H1 (cell line): Measurements from ENCODE around the gene KRTAP4-7. TPM values are rescaled to one million over a fixed set of nuclear protein-coding genes. Genes with fewer than 3 reads are reported as not detected.

ENCODE experiments used
- CTCF ChIA-PET: fragments of 300-600 bp; sonication (Branson Sonifier 250); formaldehyde crosslinking; loops from one replicate; lab custom pipeline; 2021; ENCODE audit not compliant: partially characterized antibody; lab: Charles Lee
- POLR2A ChIA-PET: fragments of 300-600 bp; sonication (Branson Sonifier 250); formaldehyde crosslinking; loops from one replicate; lab custom pipeline; 2021; ENCODE audit warnings: inconsistent platforms; ENCODE audit not compliant: partially characterized antibody; lab: Charles Lee
- DNase-seq, 2 experiments: peaks; one replicate each; pipeline versions ENCODE4 v3.0.0 to v3.0.0-alpha.2; 2010 to 2022; ENCODE audit warnings: low spot score in 2 of 2, low read depth in 1 of 2, mixed read lengths in 1 of 2
- FAIRE-seq: peaks from 2 replicates; lab custom pipeline; 2011; peaks lifted over from hg19 to GRCh38; lab: Jason Lieb, UNC
- H2AFZ ChIP-seq: 2 replicates; pipeline ENCODE4 v1.8.1; 2012; ENCODE audit warnings: low read length, inconsistent platforms
- H2AK5ac ChIP-seq: 2 replicates; pipeline ENCODE4 v1.6.1; 2013; ENCODE audit warnings: low read depth, low read length
- H2BK120ac ChIP-seq: replicated peaks from 2 replicates; pipeline ENCODE3; 2013; ENCODE audit warnings: low read depth, low read length, inconsistent platforms
- H2BK12ac ChIP-seq: 2 replicates; pipeline ENCODE4 v1.6.1; 2013; ENCODE audit warnings: low read depth, low read length
- H2BK15ac ChIP-seq: 2 replicates; pipeline ENCODE4 v1.6.1; 2013; ENCODE audit warnings: low read length
- H2BK20ac ChIP-seq: 2 replicates; pipeline ENCODE4 v1.6.1; 2013; ENCODE audit warnings: low read length
- H2BK5ac ChIP-seq: 2 replicates; pipeline ENCODE4 v1.6.1; 2013; ENCODE audit warnings: low read depth, low read length
- H3K14ac ChIP-seq: 2 replicates; pipeline ENCODE4 v1.6.1; 2013; ENCODE audit warnings: inconsistent platforms; ENCODE audit not compliant: insufficient read length
- H3K18ac ChIP-seq: 2 replicates; pipeline ENCODE4 v1.6.1; 2013; ENCODE audit warnings: low read length; ENCODE audit errors: extremely low read depth
- H3K23ac ChIP-seq: 2 replicates; pipeline ENCODE4 v1.6.1; 2013; ENCODE audit warnings: inconsistent platforms; ENCODE audit not compliant: insufficient read length
- H3K23me2 ChIP-seq: 2 replicates; pipeline ENCODE4 v1.6.1; 2013; ENCODE audit warnings: low read depth, low read length
- H3K27ac ChIP-seq: 2 replicates; pipeline ENCODE4 v1.6.1; 2011; ENCODE audit warnings: low read depth, low read length, inconsistent platforms
- H3K27me3 ChIP-seq, 4 experiments: replicated peaks in 1 of 4; 1 replicate in 1 of 4; 2 replicates in 3 of 4; pipeline versions ENCODE4 v1.6.1 to v1.8.1; 2011 to 2013; ENCODE audit warnings: low read length in 3 of 4, mild to moderate bottlenecking in 3 of 4, inconsistent platforms in 2 of 4, mixed read lengths in 2 of 4, moderate library complexity in 1 of 4; ENCODE audit not compliant: control insufficient read depth in 3 of 4, insufficient read depth in 3 of 4; ENCODE audit errors: extremely low read depth in 1 of 4
- H3K36me3 ChIP-seq, 4 experiments: 2 replicates each; pipeline versions ENCODE4 v1.6.1 to v1.8.1; 2011 to 2013; ENCODE audit warnings: mild to moderate bottlenecking in 4 of 4, low read length in 3 of 4, moderate library complexity in 2 of 4, control low read depth in 1 of 4, inconsistent platforms in 1 of 4; ENCODE audit not compliant: insufficient read depth in 4 of 4, control insufficient read depth in 2 of 4
- H3K4ac ChIP-seq: replicated peaks from 2 replicates; pipeline ENCODE3; 2013; ENCODE audit warnings: low read length, low read depth, mixed read lengths, inconsistent platforms; ENCODE audit not compliant: insufficient read length
- H3K4me1 ChIP-seq, 4 experiments: replicated peaks in 1 of 4; 1 replicate in 1 of 4; 2 replicates in 3 of 4; pipeline versions ENCODE4 v1.6.1 to v1.8.1; 2011 to 2013; ENCODE audit warnings: low read length in 3 of 4, inconsistent platforms in 2 of 4, mixed read lengths in 1 of 4; ENCODE audit not compliant: insufficient read depth in 4 of 4, control insufficient read depth in 3 of 4
- H3K4me2 ChIP-seq, 2 experiments: 2 replicates each; pipeline versions ENCODE4 v1.6.1 to v1.8.1; 2011 to 2013; ENCODE audit warnings: low read depth in 2 of 2, low read length in 2 of 2, control low read depth in 1 of 2, inconsistent platforms in 1 of 2, mild to moderate bottlenecking in 1 of 2; ENCODE audit not compliant: insufficient read depth in 1 of 2
- H3K4me3 ChIP-seq, 4 experiments: fragments of 200-600, 300-600 bp in 1 of 4; sonication (generic), shearing (Covaris generic), sonication (Bioruptor Twin) in 1 of 4; 2 replicates each; pipeline versions ENCODE4 v1.5.1 to v1.8.1; 2011 to 2016; ENCODE audit warnings: low read length in 4 of 4, low read depth in 3 of 4, control low read depth in 2 of 4, inconsistent platforms in 2 of 4, mild to moderate bottlenecking in 2 of 4, mixed read lengths in 1 of 4, moderate library complexity in 1 of 4; ENCODE audit not compliant: insufficient read depth in 2 of 4; ENCODE audit errors: extremely low read depth in 1 of 4
- H3K56ac ChIP-seq: replicated peaks from 2 replicates; pipeline ENCODE3; 2013; ENCODE audit warnings: low read depth, mild to moderate bottlenecking, mixed read lengths, low read length, inconsistent platforms; ENCODE audit not compliant: insufficient read length
- H3K79me1 ChIP-seq: 2 replicates; pipeline ENCODE4 v1.6.1; 2013; ENCODE audit warnings: low read depth, low read length, control low read depth
- H3K79me2 ChIP-seq, 2 experiments: 2 replicates each; pipeline versions ENCODE4 v1.6.1 to v1.8.1; 2012 to 2013; ENCODE audit warnings: low read length in 2 of 2, mild to moderate bottlenecking in 2 of 2, inconsistent platforms in 1 of 2; ENCODE audit not compliant: insufficient read depth in 2 of 2, control insufficient read depth in 1 of 2
- H3K9ac ChIP-seq, 4 experiments: replicated peaks in 1 of 4; 1 replicate in 1 of 4; 2 replicates in 3 of 4; pipeline versions ENCODE4 v1.6.1 to v1.8.1; 2011 to 2013; ENCODE audit warnings: low read depth in 3 of 4, low read length in 3 of 4, control low read depth in 2 of 4, mild to moderate bottlenecking in 2 of 4, moderate library complexity in 2 of 4, inconsistent platforms in 1 of 4; ENCODE audit errors: extremely low read depth in 1 of 4
- H3K9me3 ChIP-seq, 2 experiments: 2 replicates each; pipeline versions ENCODE4 v1.6.1 to v1.8.1; 2012 to 2013; ENCODE audit warnings: mild to moderate bottlenecking in 2 of 2, moderate library complexity in 2 of 2, control low read depth in 1 of 2, inconsistent platforms in 1 of 2, low read depth in 1 of 2, low read length in 1 of 2, mixed read lengths in 1 of 2; ENCODE audit not compliant: insufficient read depth in 2 of 2
- H4K20me1 ChIP-seq, 2 experiments: replicated peaks in 1 of 2; 2 replicates each; pipeline versions ENCODE3 to v1.8.1; 2011 to 2013; ENCODE audit warnings: inconsistent platforms in 2 of 2, low read length in 2 of 2, mild to moderate bottlenecking in 1 of 2; ENCODE audit not compliant: insufficient read depth in 2 of 2, control insufficient read depth in 1 of 2
- H4K5ac ChIP-seq: 2 replicates; pipeline ENCODE4 v1.6.1; 2013; ENCODE audit warnings: low read length, low read depth, mixed read lengths, inconsistent platforms; ENCODE audit not compliant: insufficient read length
- H4K8ac ChIP-seq: 2 replicates; pipeline ENCODE4 v1.8.0; 2013; ENCODE audit warnings: mild to moderate bottlenecking, moderate library complexity, low read length, inconsistent platforms; ENCODE audit not compliant: insufficient read depth; ENCODE audit errors: extremely low read depth
- H4K91ac ChIP-seq: replicated peaks from 2 replicates; pipeline ENCODE3; 2013; ENCODE audit warnings: low read length, mixed read lengths, inconsistent platforms; ENCODE audit not compliant: insufficient read length
- CEBPB ChIP-seq: IDR thresholded peaks from 2 replicates; pipeline ENCODE4 v1.6.1; 2012; ENCODE audit warnings: low read depth, low read length
- KDM5A ChIP-seq: fragments of 200-600 bp; IDR thresholded peaks from 2 replicates; pipeline ENCODE4 v1.7.1; 2012; ENCODE audit warnings: mild to moderate bottlenecking, low read length, inconsistent platforms, mixed read lengths
- POLR2A ChIP-seq, 2 experiments: IDR thresholded peaks; 1 replicate in 1 of 2; 2 replicates in 1 of 2; pipeline ENCODE4 v1.6.1; 2011; ENCODE audit warnings: low read depth in 2 of 2, low read length in 2 of 2, mild to moderate bottlenecking in 2 of 2; ENCODE audit errors: control extremely low read depth in 1 of 2
- POLR2AphosphoS5 ChIP-seq: IDR thresholded peaks from 2 replicates; pipeline ENCODE4 v1.6.1; 2011; ENCODE audit warnings: low read depth, low read length
- RFX5 ChIP-seq: IDR thresholded peaks from 2 replicates; pipeline ENCODE4 v1.6.1; 2011; ENCODE audit warnings: low read depth, low read length, improper control_type of control experiment, borderline replicate concordance
- TAF7 ChIP-seq: optimal IDR thresholded peaks from 2 replicates; pipeline ENCODE3; 2011; ENCODE audit warnings: low read depth, mild to moderate bottlenecking, inconsistent platforms, low read length, moderate library complexity, borderline replicate concordance
- YY1 ChIP-seq: IDR thresholded peaks from 2 replicates; pipeline ENCODE4 v1.6.1; 2011; ENCODE audit warnings: low read depth, mild to moderate bottlenecking, low read length
- WGBS, 2 experiments: shearing (Covaris generic) in 1 of 2; methylation state at CpG; one replicate each; pipeline versions ENCODE4 v1.1.6 to v1.1.7; 2013 to 2015; ENCODE audit warnings: low lambda C conversion rate in 2 of 2, mixed read lengths in 2 of 2, inconsistent platforms in 1 of 2, low coverage in 1 of 2, missing lambda C conversion rate in 1 of 2; ENCODE audit not compliant: insufficient replicate concordance in 2 of 2, insufficient coverage in 1 of 2, insufficient read length in 1 of 2; ENCODE audit errors: extremely low coverage in 1 of 2, missing lambda C conversion rate in 1 of 2; 5-methylcytosine and 5-hydroxymethylcytosine counted together
- polyA plus RNA-seq, 7 experiments: library from polyadenylated mRNA; depleted of rRNA in 3 of 7; stranded (reverse) in 5 of 7; unstranded in 2 of 7; fragments of >200 nt in 5 of 7; fragments of 200-250 nt in 2 of 7; gene quantifications; 1 replicate in 5 of 7; 2 replicates in 1 of 7; 4 replicates in 1 of 7; pipeline versions ENCODE4 v1.2.1 to v1.2.3, GENCODE V29; 2011 to 2013; ENCODE audit warnings: missing spikeins in 2 of 7, mixed read lengths in 2 of 7
- total RNA-seq: library from RNA; stranded (reverse); fragmentation: NEBNext Ultra II Directional; extraction: Animal tissue kit (Norgen Biotek cat#: 25700); gene quantifications from 2 replicates; pipeline ENCODE4 v1.2.1, GENCODE V29; 2021
- TF ChIP-seq, protein P1 (sequence below): IDR thresholded peaks from 2 replicates; pipeline ENCODE4 v1.6.1; 2012; ENCODE audit warnings: inconsistent platforms
- TF ChIP-seq, protein P2 (sequence below): IDR thresholded peaks from 2 replicates; pipeline ENCODE4 v1.6.1; 2012; ENCODE audit warnings: low read length, inconsistent platforms

Gene KRTAP4-7
- total and polyA plus RNA-seq, 2 of the 8 experiments (the other 6 are each of a cell fraction or from before 2014, with no cell fraction given): not detected

DNA sequence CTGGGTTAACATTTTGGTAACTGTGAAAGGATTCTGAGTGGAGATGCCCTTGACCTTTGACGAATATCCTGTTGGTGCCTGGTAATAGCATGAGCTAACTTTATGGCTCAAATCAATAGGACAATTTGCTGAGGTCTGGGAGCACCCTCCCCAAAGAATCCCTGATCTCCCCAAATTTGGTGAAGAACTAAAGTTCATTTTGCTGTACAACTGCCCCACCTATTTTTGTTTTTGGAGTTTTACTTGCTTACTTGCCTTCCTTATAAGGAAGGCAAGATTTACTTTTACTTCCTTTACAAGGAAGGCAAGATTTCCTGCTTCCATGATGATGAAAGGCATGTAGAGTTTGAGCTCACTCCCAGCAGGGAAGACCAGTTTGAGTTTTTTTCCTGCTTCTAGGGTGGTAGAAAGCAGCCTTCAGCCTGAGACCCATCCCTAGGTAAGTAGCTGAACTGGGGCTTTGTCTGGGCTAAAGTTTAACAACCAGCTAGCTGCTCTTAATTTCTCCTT lies 24.0 kb downstream of the KRTAP4-7 start:
- Histone ChIP-seq H3K23ac (no peak overlapping the region), H3K9ac (no peak overlapping the region), H3K4me2 (no peak overlapping the region), H3K4me1 (peaks cover 2 to 10% (median 4%) of the 10 kb centered on the region in 4 experiments; a peak in 5 of 7 replicates), H3K27ac (no peak overlapping the region), H3K18ac (peak overlapping the region; percentile 36), H4K20me1 (no peaks in the 10 kb centered on the region), H4K5ac (no peak overlapping the region), H3K79me2 (no peaks in the 10 kb centered on the region), H3K23me2 (no peaks in the 10 kb centered on the region), H2BK12ac (no peak overlapping the region), H3K4me3 (no peak overlapping the region), H2AFZ (no peak overlapping the region), H3K27me3 (no peaks in the 10 kb centered on the region), H3K36me3 (no peaks in the 10 kb centered on the region; a peak in 2 of 8 replicates), H4K8ac (no peak overlapping the region), H3K14ac (no peak overlapping the region), H3K4ac (no peak overlapping the region), H2BK5ac (no peak overlapping the region), H4K91ac (no peak overlapping the region), H2BK15ac (no peak overlapping the region), H3K9me3 (peaks cover 7 to 23% of the 10 kb centered on the region in 2 experiments), H3K56ac (no peak overlapping the region), H2BK120ac (peak overlapping the region; percentile 38), H2BK20ac (0 out of 2 replicates have a peak overlapping the region, but pooled peaks have one; percentile 43), H2AK5ac (no peak overlapping the region), H3K79me1 (no peaks in the 10 kb centered on the region)
- 73% methylated on average over 1 of the region's 1 CpG; no CpG with 5 or more reads in 1 of the 2 experiments for WGBS, 2 experiments
- DNase-seq: no peak
- ChIA-PET CTCF (no interaction called here), POLR2A (no interaction called here)
- TF ChIP-seq, protein P1, sequence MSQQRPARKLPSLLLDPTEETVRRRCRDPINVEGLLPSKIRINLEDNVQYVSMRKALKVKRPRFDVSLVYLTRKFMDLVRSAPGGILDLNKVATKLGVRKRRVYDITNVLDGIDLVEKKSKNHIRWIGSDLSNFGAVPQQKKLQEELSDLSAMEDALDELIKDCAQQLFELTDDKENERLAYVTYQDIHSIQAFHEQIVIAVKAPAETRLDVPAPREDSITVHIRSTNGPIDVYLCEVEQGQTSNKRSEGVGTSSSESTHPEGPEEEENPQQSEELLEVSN: no peak
- no peak for TF ChIP-seq POLR2AphosphoS5
- TF ChIP-seq POLR2A (IDR thresholded peaks at IDR 0.05; ENCODE audit: control extremely low read depth in 1 of 2, low read depth in 2 of 2, low read length in 2 of 2): no peak
- TF ChIP-seq CEBPB: no peak
- TF ChIP-seq TAF7: no peak
- TF ChIP-seq RFX5: no peak
- no peak for TF ChIP-seq KDM5A
- TF ChIP-seq, protein P2, sequence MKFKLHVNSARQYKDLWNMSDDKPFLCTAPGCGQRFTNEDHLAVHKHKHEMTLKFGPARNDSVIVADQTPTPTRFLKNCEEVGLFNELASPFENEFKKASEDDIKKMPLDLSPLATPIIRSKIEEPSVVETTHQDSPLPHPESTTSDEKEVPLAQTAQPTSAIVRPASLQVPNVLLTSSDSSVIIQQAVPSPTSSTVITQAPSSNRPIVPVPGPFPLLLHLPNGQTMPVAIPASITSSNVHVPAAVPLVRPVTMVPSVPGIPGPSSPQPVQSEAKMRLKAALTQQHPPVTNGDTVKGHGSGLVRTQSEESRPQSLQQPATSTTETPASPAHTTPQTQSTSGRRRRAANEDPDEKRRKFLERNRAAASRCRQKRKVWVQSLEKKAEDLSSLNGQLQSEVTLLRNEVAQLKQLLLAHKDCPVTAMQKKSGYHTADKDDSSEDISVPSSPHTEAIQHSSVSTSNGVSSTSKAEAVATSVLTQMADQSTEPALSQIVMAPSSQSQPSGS: no peak
- TF ChIP-seq YY1: no peak
- FAIRE-seq: no peak
